Measurements from ENCODE around the gene TXNRD2. TPM values are rescaled to one million over a fixed set of nuclear protein-coding genes. Genes with fewer than 3 reads are reported as not detected.

TXNRD2 gene
- total and polyA plus RNA-seq, 2 experiments from 2014 or later: 11.2 to 12.4 TPM

DNA sequence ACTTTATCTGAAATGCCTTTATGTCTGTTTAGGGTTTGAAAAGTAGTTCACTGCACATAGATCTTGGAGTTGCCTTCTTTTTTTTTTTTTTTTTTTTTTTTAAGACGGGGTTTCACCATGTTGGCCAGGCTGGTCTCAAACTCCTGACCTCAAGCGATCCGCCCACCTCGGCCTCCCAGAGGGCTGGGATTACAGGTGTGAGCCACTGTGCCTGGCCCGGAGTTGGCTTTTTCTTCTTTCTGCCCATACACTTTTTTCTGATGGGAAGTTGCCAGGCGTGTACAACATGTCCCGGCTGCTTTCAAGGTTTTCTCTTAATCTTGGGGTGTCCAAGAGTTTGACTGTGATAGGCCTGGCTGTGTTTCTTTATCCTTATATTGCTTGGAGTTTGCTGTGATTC is 74.0 kb downstream of the TXNRD2 start:
- ATAC-seq: no peak
- no peak overlapping the region for H3K27ac Mint-ChIP-seq
- peaks cover 10% of the 10 kb centered on the region for H3K27me3 Mint-ChIP-seq (ENCODE audit: insufficient read depth, low read depth, poor library complexity)
- no peaks in the 10 kb centered on the region for H3F3A ChIP-seq (replicated peaks; ENCODE audit: low read depth)
- no peak for DNase-seq (ENCODE audit: low spot score)
- no peaks in the 10 kb centered on the region for H3K36me3 Mint-ChIP-seq (ENCODE audit: low read depth)
- no peaks in the 10 kb centered on the region for H3K36me3 ChIP-seq (ENCODE audit: insufficient read depth)
- H3K9me3 Mint-ChIP-seq: no peaks in the 10 kb centered on the region
- TF ChIP-seq ZNF114 (CRISPR knock-in tag; IDR thresholded peaks at IDR 0.05): no peak
- TF ChIP-seq STAT1 (IDR thresholded peaks at IDR 0.05; ENCODE audit: unreplicated experiment): no peak
- no peak for TF ChIP-seq ZNF331 (CRISPR knock-in tag; IDR thresholded peaks at IDR 0.05; ENCODE audit: low read depth)
- no peak for TF ChIP-seq JUNB (IDR thresholded peaks at IDR 0.05; ENCODE audit: unreplicated experiment)
- no peak for TF ChIP-seq EZH2 (IDR thresholded peaks at IDR 0.05; ENCODE audit: low read depth, unreplicated experiment)
- TF ChIP-seq, protein P1, sequence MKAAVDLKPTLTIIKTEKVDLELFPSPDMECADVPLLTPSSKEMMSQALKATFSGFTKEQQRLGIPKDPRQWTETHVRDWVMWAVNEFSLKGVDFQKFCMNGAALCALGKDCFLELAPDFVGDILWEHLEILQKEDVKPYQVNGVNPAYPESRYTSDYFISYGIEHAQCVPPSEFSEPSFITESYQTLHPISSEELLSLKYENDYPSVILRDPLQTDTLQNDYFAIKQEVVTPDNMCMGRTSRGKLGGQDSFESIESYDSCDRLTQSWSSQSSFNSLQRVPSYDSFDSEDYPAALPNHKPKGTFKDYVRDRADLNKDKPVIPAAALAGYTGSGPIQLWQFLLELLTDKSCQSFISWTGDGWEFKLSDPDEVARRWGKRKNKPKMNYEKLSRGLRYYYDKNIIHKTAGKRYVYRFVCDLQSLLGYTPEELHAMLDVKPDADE (IDR thresholded peaks at IDR 0.05): no peak
- TF ChIP-seq, protein P2, sequence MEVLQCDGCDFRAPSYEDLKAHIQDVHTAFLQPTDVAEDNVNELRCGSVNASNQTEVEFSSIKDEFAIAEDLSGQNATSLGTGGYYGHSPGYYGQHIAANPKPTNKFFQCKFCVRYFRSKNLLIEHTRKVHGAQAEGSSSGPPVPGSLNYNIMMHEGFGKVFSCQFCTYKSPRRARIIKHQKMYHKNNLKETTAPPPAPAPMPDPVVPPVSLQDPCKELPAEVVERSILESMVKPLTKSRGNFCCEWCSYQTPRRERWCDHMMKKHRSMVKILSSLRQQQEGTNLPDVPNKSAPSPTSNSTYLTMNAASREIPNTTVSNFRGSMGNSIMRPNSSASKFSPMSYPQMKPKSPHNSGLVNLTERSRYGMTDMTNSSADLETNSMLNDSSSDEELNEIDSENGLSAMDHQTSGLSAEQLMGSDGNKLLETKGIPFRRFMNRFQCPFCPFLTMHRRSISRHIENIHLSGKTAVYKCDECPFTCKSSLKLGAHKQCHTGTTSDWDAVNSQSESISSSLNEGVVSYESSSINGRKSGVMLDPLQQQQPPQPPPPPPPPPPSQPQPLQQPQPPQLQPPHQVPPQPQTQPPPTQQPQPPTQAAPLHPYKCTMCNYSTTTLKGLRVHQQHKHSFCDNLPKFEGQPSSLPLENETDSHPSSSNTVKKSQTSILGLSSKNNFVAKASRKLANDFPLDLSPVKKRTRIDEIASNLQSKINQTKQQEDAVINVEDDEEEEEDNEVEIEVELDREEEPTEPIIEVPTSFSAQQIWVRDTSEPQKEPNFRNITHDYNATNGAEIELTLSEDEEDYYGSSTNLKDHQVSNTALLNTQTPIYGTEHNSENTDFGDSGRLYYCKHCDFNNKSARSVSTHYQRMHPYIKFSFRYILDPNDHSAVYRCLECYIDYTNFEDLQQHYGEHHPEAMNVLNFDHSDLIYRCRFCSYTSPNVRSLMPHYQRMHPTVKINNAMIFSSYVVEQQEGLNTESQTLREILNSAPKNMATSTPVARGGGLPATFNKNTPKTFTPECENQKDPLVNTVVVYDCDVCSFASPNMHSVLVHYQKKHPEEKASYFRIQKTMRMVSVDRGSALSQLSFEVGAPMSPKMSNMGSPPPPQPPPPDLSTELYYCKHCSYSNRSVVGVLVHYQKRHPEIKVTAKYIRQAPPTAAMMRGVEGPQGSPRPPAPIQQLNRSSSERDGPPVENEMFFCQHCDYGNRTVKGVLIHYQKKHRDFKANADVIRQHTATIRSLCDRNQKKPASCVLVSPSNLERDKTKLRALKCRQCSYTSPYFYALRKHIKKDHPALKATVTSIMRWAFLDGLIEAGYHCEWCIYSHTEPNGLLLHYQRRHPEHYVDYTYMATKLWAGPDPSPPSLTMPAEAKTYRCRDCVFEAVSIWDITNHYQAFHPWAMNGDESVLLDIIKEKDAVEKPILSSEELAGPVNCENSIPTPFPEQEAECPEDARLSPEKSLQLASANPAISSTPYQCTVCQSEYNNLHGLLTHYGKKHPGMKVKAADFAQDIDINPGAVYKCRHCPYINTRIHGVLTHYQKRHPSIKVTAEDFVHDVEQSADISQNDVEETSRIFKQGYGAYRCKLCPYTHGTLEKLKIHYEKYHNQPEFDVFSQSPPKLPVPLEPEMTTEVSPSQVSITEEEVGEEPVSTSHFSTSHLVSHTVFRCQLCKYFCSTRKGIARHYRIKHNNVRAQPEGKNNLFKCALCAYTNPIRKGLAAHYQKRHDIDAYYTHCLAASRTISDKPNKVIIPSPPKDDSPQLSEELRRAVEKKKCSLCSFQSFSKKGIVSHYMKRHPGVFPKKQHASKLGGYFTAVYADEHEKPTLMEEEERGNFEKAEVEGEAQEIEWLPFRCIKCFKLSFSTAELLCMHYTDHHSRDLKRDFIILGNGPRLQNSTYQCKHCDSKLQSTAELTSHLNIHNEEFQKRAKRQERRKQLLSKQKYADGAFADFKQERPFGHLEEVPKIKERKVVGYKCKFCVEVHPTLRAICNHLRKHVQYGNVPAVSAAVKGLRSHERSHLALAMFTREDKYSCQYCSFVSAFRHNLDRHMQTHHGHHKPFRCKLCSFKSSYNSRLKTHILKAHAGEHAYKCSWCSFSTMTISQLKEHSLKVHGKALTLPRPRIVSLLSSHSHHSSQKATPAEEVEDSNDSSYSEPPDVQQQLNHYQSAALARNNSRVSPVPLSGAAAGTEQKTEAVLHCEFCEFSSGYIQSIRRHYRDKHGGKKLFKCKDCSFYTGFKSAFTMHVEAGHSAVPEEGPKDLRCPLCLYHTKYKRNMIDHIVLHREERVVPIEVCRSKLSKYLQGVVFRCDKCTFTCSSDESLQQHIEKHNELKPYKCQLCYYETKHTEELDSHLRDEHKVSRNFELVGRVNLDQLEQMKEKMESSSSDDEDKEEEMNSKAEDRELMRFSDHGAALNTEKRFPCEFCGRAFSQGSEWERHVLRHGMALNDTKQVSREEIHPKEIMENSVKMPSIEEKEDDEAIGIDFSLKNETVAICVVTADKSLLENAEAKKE (CRISPR knock-in tag; IDR thresholded peaks at IDR 0.05): no peak
- H2AFZ ChIP-seq: no peak overlapping the region
- H3K4me1 Mint-ChIP-seq: peaks cover 12% of the 10 kb centered on the region
- no peak overlapping the region for H3K27ac ChIP-seq (ENCODE audit: low read depth)
- no peaks in the 10 kb centered on the region for H3K79me2 ChIP-seq (replicated peaks; ENCODE audit: insufficient read depth)
- no peak overlapping the region for H3K4me2 ChIP-seq
- no peaks in the 10 kb centered on the region for H3K9me2 ChIP-seq (ENCODE audit: insufficient read depth)
- no peaks in the 10 kb centered on the region for H3K4me1 ChIP-seq (ENCODE audit: insufficient read depth)
- no peak overlapping the region for H3K4me3 Mint-ChIP-seq
- no peaks in the 10 kb centered on the region for H4K20me1 ChIP-seq (replicated peaks; ENCODE audit: insufficient read depth)
- H3K27me3 ChIP-seq (ENCODE audit: insufficient read depth): no peaks in the 10 kb centered on the region
- H3K4me3 ChIP-seq: no peak overlapping the region
